Testis (tissue), 3 donors: ENCODE results near the gene RALGPS1. TPM values are rescaled to one million over a fixed set of nuclear protein-coding genes. Genes with fewer than 3 reads are reported as not detected.

ENCODE experiments used
- DNase-seq: peaks from one replicate; pipeline ENCODE4 v3.0.0-alpha.2; 2019
- H3K27ac ChIP-seq, 2 donors: fragments of 200-600 bp; sonication (generic); one replicate each; pipeline ENCODE4 v1.5.1; 2019
- H3K27me3 ChIP-seq: fragments of 200-600 bp; sonication (generic); one replicate; pipeline ENCODE4 v1.5.1; 2019
- H3K36me3 ChIP-seq: fragments of 200-600 bp; sonication (generic); one replicate; pipeline ENCODE4 v1.5.1; 2017; ENCODE audit warnings: low read depth; ENCODE audit errors: missing control alignments
- H3K4me1 ChIP-seq: fragments of 200-600 bp; sonication (generic); one replicate; pipeline ENCODE4 v1.5.1; 2019
- H3K4me3 ChIP-seq, 2 donors: fragments of 200-600 bp; sonication (generic); one replicate each; pipeline ENCODE4 v1.5.1; 2017 to 2019
- H3K9me3 ChIP-seq: fragments of 200-600 bp; sonication (generic); one replicate; pipeline ENCODE4 v1.5.1; 2017
- CTCF ChIP-seq, 3 experiments: fragments of 450-650 bp in 2 of 3; fragments of 200-600 bp in 1 of 3; sonication (generic) in 1 of 3; IDR thresholded peaks; one replicate each; pipeline ENCODE4 v1.5.1; 2016 to 2019; ENCODE audit warnings: antibody characterized with exemption in 3 of 3, mild to moderate bottlenecking in 2 of 3, moderate library complexity in 1 of 3
- POLR2A ChIP-seq: fragments of 450-650 bp; IDR thresholded peaks from one replicate; pipeline ENCODE4 v1.6.1; 2017; ENCODE audit warnings: antibody characterized with exemption, mild to moderate bottlenecking, moderate library complexity
- WGBS, 2 donors: methylation state at CpG; one replicate each; pipeline ENCODE4 v1.1.5; 2018; 5-methylcytosine and 5-hydroxymethylcytosine counted together
- intact Hi-C: fragments of 100-400 bp; cut with DNase I; formaldehyde crosslinking; loops from one replicate; pipeline ENCODE4 v1.15.1; 2023; ENCODE audit warnings: low total_unique reads
- polyA plus RNA-seq: library from polyadenylated mRNA; stranded (reverse); fragments of 350-450 nt; fragmentation: Illumina TruSeq; extraction: RNeasy Lipid Tissue Mini Kit (QIAGEN cat#74804); gene quantifications from one replicate; pipeline ENCODE4 v1.2.3, GENCODE V29; 2014; ENCODE audit warnings: low read depth, low replicate concordance; ENCODE audit not compliant: insufficient read depth
- total RNA-seq, 2 donors: library from RNA; depleted of rRNA; stranded (reverse); fragments of >200 nt; gene quantifications; one replicate each; pipeline ENCODE4 v1.2.3, GENCODE V29; 2016

RALGPS1 gene
- total and polyA plus RNA-seq, 3 donors from 2014 or later, result 35.9 to 48.6 (median 36.9) TPM

DNA sequence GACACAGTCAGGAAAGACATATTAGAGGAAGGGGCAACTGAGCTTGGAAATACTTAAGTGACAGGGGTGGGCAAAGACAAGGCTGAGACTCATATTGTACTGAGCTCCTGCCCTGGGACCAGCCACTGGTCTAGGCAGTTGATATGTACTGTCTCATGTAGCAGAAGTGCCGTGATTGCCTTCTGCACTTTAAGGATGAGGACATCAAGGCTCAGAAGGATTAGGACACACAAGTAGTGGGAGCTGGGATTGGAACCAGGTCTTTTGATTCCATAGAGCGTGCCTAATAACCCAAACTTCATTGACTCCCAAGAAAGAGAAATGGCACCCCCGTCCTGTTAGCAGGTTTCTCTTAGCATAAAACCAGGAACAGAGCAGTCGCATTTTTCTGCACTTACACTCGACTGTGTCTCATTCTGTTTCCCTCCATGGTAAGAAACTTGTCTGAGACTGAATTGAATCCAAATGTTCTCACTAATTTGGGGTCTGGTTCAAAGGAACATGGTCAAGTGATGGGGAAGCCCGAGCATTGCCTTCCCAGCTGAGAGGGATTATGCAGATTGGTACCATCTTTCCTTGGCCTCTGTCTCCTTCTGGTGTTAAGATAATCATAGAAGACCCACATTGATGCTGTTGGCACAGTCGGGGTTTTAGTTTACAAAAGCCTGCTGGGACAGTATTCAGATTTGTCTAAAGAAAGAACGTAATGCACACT, 137.5 kb downstream of the RALGPS1 start:
- Histone ChIP-seq H3K36me3 (no peaks in the 10 kb centered on the region), H3K9me3 (no peaks in the 10 kb centered on the region), H3K27me3 (no peaks in the 10 kb centered on the region), H3K4me1 (peaks cover 13% of the 10 kb centered on the region), H3K4me3 (no peak overlapping the region), H3K27ac (peak overlapping the region; percentile 13 to 84)
- intact Hi-C loops, result no loop called here
- no peak for DNase-seq
- WGBS, 2 donors, result 72 to 73% methylated on average over 8 of the region's 8 CpGs
- TF ChIP-seq POLR2A (no peak), CTCF (IDR thresholded peaks at IDR 0.05) (no peak)

- peaks cover 13% of the 10 kb centered on the region for H3K4me1 ChIP-seq
- no peaks in the 10 kb centered on the region for H3K9me3 ChIP-seq
- H3K27me3 ChIP-seq, result no peaks in the 10 kb centered on the region
- H3K4me3 ChIP-seq, result no peak overlapping the region
- H3K36me3 ChIP-seq, result no peaks in the 10 kb centered on the region
- intact Hi-C loops, result no loop called here
- TF ChIP-seq POLR2A, result no peak
- TF ChIP-seq CTCF (IDR thresholded peaks at IDR 0.05), result no peak
- 51 to 59% methylated on average over 14 of the region's 14 CpGs for WGBS, 2 donors
- peak overlapping the region; percentile 34 to 84 for H3K27ac ChIP-seq
- DNase-seq, result no peak
These were observed 138.7 kb downstream of the RALGPS1 start for GRCh38 chr9:127053057-127053821.

GRCh38 chr9:127053960-127054359, 139.4 kb downstream of the RALGPS1 start:
- intact Hi-C loops, result no loop called here
- Histone ChIP-seq H3K9me3 (no peaks in the 10 kb centered on the region), H3K27me3 (no peaks in the 10 kb centered on the region), H3K4me1 (peaks cover 13% of the 10 kb centered on the region), H3K36me3 (no peaks in the 10 kb centered on the region), H3K27ac (peak overlapping the region in 1 of 2 donors; percentile 84), H3K4me3 (no peak overlapping the region)
- no peak for TF ChIP-seq POLR2A
- no peak for TF ChIP-seq CTCF (IDR thresholded peaks at IDR 0.05)
- DNase-seq, result no peak
- WGBS, 2 donors, result 63 to 69% methylated on average over 5 of the region's 5 CpGs

DNA sequence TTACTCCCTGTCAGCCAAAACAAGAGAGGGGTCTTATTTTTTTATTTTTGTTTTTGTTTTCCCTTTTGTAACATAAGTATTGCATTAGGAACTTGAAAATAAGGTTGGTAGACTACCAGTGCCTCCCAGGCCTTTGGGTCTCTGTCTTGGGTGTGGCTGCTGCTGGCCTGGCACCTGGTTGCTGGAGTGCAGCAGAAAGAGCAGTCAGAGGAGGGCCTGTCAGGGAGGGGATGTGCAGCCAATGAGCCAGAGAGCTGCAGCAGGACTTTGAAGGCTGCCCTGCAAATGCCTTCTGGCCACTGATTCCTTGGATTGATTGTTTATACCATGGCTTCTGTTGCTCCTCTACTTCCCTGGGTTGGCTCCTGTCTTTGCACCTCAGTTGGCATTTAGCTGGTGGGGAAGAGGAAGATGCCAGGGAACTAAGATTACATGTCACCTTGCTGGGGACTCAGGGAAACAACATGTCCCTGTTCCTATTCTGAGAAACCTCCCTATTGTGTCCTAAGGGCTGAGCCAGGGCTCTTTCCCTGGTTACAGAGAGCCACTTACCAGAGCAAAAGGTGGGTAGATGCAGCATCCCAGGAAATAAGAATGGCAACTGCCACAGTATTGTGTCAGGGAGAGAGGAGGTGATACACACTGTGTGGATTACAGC, 141.3 kb downstream of the RALGPS1 start:
- Histone ChIP-seq H3K4me3 (no peak overlapping the region), H3K27me3 (no peaks in the 10 kb centered on the region), H3K4me1 (peaks cover 18% of the 10 kb centered on the region), H3K27ac (no peak overlapping the region), H3K36me3 (no peaks in the 10 kb centered on the region), H3K9me3 (no peaks in the 10 kb centered on the region)
- intact Hi-C loops, result no loop called here
- DNase-seq, result no peak
- TF ChIP-seq POLR2A, result no peak
- no peak for TF ChIP-seq CTCF (IDR thresholded peaks at IDR 0.05)
